ENCODE data around the gene ACTA1.
"Not testable (repeated sequence)": the region's sequence is repeated elsewhere in the genome, so short reads cannot be mapped to it uniquely, and the experiment has no call there.

Gene ACTA1

DNA sequence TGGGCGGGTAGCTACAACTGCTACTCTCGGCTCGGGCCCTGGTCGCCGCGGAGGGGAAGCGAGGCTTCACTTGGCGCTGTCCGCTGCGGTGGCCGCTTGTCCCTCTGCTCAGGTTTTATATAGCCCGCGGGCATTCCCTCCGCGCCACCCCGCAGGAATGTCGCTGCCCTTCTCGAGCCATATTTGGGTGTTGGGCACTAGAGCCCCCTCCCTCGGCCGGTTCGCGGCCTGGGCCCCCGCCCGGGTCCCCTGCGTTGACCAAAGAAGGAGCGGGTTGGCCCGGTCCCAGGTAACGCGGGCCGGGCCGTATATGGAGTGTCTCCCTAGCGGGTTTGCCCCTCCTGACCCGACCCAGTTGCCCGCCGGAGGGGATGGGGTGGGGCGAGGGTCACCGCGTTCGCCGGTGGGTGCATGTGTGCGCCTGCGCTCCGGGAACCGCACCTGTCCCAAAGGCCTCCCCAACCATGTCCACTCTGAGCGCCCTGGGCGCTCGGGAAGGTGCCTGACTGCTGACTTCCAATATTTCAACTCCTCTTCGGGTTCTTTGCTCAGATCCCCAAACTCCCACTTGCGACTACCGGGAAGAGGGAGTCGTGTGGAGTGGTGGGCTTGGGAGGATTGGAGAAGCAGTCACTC lies at the start of gene ACTA1:
ACTA1 (minus strand) TSS at position 90 of the 636 bp plus-strand sequence. CDS start 979 bp downstream, outside the sequence.
- no peak for DNase-seq

DNA sequence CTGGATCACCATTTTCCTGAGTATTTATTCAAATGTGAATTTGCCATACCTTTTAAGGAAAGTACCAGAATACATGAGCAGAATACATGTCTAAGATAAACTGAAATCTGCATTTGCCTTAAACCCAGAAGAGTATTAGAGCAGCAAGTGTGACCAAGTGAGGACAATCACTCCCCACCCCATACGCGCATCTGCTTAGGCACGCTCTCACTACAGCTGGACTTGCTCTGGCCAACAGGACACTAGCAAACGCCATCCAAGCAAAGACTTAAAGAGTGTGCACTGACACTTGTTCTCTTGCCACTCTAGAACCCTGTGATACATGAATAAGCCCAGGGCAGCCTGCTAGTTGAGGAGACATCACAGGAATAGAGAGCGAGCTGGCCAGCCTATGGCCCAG lies 48.6 kb upstream of the ACTA1 start:
- DNase-seq = no peak

DNA sequence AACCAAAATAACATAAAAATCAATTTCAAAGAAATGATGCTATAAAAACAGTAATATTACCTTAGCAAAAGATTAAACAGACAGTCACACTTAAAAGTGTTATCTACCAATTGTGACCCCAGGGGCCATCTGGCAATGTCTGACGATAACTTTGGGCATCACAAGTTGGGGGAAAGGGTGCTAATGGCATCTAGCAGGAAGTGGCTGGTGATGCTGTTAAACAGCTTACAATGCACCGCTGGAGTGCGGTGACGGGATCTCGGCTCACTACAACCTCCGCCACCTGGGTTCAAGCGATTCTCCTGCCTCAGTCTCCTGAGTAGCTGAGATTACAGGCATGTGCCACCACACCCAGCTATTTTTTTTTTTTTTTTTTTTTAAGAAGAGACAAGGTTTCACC lies 46.6 kb upstream of the ACTA1 start:
- no peak for DNase-seq

DNA sequence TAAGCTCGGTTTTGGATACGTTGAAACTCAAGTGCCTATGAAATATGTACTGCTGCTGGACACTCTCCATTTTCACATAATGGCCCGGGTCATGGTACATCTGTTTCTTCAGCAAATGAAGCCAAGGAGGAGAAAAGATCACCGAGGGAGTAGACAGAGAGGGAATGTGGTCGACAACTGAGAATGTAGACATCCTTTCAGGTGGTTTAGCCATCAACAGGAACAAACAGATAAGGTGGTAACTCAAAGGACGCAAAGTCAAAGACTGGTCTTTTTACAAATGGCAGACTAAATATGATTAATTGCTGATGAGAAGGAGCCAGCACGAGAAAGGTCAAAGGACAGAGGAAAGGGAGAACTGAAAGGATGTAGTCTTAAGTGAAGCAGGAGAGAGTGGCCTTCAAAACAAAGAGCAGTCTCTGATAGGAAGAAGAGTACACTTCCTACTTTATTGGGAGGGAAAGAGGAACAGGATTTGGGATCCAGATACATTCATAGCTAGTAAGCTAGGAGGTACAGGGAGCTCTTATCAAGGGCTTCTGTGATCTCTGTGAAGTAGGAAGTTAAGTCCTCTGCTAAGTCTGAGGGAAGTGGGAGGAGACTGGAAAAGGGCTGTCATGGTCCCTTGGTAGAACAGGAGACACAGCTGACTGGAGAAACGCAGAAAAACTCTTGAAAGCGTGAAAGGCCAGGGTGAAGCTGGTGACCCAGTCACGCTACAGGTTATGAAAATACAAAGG lies 45.9 kb upstream of the ACTA1 start:
- no peak for DNase-seq

DNA sequence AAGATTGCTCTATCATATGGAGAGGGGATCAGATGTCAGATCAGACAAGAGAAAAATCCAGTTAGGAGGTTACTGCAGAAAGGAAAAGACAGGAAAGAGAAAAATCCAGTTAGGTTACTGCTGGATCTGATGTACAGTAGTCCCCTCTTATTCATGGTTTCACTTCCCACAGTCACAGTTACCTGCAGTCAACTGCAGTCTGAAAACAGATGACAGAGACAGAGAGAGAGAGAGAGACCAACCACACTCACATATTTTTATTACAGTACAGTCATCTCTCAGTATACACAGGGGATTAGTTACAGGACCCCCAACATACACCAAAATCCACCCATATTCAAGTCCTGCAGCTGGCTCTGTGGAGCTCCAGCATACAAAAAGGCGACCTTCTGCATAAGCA lies 45.0 kb upstream of the ACTA1 start:
- DNase-seq = no peak

DNA sequence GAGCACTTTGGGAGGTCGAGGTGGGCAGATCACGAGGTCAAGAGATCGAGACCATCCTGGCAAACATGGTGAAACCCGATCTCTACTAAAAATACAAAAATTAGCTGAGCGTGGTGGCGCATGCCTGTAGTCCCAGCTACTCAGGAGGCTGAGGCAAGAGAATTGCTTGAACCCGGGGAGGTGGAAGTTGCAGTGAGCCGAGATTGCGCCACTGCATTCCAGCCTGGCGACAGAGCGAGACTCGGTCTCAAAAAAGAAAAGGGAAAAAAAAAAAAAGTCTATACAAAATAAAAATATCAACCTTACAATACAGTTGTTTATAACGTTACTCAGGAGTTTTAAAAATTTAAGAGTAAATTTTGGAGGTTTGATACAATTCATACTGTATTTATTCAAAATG lies 42.0 kb upstream of the ACTA1 start:
- DNase-seq = not testable (repeated sequence)

DNA sequence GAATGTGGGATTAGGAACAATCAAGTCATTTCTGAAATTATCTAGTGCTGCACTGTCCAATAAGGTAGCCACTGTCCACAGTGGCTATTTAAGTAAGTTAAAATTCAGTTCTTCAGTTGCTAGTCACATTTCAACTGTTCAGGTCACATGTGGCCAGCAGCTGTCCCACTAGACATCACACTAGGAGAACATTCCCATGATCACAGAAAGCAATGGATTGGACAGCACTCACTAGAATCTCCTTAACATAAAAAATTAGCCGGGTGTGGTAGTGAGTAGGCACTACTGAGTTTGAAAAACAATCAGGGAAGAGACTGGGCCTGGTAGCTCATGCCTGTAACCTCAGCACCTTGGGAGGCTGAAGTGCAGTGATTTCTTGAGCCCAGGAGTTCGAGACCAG lies 40.6 kb upstream of the ACTA1 start:
- DNase-seq = no peak

DNA sequence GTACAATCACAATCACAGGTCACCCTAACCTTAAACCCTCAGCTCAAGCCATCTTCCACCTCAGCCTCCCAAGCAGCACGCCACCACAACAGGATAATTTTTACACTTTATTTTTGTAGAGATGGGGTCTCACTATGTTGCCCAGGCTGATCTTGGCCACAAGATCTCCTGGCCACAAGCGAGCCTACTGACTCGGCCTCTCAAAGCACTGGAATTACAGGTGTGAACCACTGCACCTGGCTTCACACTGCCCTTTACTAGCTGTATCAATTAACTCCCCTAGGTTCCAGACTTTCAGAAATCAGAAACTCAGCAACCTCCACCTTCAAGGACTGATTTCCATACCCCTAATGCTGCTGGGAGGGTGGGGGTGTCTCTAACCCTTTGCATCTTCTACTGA lies 37.3 kb upstream of the ACTA1 start:
- DNase-seq = no peak

DNA sequence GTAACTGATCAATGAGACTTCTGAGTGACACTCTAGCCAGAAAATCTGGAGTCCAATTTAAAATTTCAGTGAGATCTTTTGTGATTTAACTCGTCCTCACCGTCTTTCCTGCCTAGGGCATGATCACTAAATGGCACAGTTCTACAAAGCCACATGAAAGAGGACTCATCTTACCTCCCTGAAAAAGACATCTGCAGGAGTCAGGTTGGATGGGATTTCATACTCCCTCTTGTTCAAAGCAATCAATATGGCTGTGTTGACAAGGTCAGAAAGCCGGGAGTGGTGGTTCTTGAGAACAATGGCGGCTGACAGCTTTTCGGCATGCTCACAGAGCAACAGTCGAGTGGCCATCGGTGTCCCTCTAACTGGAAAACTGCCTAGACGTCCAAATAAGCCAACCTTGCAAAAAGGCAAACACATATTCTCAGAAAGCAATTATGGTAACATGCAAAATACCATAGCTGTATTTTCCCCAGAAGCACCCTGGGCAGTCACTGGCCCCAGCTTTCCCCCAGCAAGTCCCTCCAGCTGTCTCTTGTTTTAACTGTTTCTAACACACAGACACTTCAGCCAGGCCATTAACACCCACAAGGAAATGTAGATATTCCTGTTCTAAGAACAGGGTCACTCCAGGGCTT lies 36.6 kb upstream of the ACTA1 start:
- no peak for DNase-seq

DNA sequence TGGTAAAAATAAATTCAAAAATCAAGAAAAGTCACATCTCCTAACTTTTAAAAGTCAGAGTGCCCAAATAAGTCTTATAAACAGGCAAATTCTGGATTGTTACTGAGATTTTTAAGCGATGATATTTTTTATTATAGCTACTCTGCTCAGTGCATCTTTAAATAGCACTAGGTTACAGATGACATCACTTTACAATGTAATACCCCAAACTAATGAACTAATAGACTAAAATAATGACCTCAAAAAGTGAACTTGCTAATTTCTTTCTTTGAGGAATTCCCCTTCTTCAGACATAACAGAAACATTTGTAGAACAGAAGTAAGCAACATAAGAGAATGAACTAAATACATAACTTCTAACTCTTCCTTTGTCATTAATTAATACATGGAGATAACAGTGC lies 33.0 kb upstream of the ACTA1 start:
- DNase-seq = no peak

DNA sequence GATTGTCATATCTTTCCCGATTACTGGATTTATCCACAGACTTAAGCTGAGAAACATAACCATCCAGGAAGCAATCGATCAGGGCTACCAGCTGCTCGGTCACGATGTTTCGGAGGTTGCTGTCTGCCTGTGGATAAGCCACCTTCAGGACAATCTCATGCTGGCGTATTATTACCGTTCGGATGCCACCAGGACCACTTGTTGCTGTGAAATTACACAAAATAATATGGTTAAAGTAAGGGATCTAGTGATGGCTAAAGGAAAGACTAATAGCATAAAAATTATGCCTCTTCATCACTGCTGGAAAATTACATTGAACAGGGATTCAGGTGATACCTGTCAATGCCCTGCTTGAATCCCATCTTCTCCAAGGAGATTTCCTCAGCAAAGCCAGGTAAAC lies 30.8 kb upstream of the ACTA1 start:
- no peak for DNase-seq

DNA sequence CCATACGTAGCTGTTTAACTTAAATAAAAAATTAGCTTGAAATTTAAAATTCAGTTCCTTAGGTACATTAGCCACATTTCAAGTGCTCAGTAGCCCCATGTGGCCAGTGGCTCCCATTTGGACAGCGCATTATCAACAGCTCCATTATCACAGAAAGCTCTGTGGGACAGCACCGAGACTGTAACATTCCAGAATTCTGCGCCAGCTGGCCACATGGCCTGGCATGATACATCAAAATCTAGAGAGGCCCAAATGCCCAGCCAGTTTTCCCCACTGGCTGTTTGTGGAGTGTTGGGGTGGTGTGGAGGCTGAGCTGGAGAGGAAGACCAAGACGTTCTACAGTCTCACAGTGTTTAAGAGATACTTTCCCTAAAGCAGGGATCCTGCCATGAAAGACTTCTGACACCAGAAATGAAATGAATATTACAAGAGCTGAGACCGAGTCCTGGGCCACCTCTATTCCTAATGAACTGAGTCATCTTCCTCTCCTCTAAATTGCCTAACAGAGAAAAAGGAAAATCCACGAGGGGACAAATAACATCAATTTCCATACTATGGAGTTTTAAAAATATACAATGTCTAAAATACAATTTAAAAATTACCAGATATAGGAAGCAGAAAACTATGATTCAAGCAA lies 27.3 kb upstream of the ACTA1 start:
- DNase-seq = no peak

DNA sequence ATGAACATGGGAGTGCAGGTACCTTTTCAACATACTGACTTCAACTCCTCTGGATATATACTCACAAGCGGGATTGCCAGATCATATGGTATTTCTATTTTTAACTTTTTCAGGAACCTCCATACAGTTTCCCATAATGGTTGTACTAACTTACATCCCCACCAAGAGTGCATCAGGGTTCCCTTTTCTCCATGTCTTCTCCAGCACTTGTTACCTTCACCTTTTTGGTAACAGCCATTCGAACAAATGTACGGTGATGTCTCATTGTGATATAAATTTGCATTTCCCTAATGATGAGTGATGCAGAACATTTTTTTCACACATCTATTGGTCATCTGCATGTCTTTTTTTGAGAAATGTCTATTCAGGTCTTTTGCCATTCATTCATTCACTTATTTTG lies 25.9 kb upstream of the ACTA1 start:
- no peak for DNase-seq

DNA sequence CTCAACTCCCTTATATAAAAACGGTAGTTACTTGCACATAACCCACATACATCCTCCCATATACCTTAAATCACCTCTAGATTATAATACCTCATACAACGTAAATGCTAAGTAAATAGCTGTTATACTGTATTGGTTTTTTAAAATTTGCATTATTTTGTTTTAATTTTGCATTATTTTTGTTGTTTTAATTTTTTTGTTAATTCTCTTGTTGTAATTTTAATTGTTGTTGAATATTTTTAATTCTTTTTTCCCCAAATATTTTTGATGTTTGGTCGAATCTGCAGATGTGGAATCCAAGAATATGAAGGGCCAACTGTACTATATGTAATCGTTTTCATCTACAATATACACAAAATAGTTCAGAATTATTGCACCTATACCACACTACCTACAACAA lies 23.5 kb upstream of the ACTA1 start:
- DNase-seq = no peak

DNA sequence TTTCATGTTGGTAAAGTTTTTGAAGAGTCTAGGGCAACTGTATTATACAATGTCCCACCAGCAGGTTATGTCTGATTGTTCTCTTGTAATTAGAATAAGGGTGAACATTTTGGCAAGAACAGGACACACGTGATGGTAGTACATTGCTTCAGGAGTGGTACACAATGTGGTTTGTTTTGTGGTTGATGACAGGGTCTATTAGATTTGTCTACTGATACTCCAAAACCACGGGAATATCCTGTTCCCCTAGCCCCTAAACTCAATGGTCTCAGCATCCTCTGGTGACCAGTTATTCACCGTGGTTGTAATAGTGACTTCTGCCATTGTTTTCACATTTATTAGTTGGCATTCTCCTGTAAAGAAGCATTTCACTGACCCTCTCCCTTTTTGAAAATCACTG lies 22.1 kb upstream of the ACTA1 start:
- DNase-seq = no peak

DNA sequence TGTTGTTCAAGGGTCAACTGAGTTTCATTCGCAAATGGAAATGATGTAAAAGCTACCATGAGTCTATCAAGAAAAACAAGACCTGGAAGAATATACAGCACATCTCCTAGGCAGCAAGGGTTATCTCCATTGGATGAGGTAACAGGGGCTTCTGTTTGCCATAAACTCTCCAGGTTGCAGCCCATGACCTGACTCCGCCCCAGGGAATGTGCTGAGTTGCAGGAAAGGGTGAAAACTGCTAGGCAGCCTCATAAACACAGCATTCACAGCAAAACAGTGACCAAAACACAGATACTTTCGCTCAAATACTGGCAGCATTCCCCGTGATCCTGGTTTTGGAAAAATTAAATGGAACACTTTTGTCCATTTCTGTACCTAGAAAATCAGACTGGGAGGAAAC lies 20.2 kb upstream of the ACTA1 start:
- DNase-seq = no peak

DNA sequence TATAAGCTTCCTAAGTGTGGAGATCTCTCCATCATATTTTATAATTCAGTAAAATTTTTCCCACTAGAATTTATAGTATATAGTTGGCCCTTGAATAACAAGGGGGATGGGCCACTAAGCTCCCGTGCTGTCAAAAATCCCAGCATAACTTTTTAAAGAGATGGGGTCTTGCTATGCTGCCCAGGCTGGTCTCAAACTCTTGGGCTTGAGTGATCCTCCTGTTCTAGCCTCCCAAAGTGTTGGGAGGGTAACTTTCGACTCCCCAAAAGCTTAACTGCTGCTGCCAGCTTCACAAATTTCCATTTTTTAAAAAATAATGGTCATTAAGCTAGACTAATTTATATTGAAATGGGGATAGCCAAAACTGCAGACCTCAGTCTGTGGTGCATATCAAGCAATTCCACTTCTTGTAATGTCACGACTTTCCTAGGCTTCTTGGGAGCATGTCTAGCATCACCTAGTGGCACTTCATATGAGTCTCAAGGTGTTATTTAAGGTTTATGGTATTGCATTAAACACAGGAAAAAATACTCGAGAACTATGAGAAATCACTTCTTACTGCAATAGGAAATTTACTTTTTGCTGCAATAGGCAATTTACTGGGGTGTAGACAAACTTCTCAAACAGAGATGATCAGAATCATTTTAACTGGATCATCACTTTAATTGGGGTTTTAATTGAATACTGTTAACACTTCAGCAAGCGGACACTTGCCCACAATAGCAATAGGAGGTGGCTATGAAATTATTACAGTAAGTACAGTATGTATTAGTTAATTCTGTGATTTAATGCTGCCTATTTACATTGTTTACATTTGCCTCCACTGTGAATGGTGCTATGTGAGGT lies 19.3 kb upstream of the ACTA1 start:
- DNase-seq = no peak

DNA sequence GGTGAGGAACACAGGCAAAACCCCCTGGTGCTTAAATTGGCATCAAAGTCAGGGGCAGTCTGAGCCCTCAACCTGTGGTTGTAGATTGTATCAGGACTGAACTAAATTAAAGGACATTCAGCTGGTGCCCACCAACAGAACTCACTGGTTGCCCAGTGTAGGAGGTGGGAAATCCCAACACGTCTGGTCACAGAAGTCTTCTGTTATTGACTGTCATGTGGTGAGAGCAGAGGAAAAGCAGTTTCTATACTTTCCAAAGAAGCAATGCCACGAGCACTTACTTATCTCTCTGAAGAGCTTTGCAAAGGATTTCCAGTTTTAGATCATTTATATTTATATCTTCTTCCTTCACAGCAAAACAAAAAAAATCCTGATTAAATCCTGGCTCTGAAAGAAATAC lies 15.0 kb upstream of the ACTA1 start:
- DNase-seq = no peak

DNA sequence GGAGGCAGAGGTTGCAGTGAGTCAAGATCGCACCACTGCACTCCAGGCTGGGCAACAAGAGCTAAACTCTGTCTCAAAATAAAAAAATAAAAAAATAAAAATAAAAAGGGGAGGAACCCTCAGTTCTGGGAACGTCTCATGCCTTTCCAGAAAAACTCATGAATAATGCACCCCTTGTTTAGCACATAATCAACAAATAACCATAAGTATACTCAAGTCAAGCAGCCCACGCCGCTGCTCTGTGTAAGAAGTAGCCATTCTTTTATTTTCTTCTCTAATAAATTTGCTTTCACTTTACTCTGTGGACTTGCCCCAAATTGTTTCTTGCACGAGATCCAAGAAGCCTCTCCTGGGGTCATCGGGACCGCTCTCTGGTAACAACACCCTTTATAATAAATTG lies 14.5 kb upstream of the ACTA1 start:
- no peak for DNase-seq

DNA sequence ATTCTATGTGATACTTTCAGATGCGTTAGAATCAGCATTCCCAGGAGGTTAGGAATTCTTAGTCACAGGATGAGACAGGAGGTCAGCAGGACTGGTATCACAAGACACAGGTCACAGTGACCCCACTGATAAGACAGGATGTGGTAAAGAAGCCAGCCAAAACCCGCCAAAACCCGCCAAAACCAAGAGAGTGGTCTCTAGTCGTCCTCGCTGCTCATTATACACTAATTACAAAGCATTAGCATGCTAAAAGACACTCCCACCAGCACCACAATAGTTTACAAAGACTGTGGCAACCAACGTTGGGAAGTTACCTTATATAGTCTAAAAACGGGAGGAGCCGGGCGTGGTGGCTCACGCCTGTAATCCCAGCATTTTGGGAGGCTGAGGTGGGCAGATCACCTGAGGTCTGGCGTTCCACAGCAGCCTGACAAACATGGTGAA lies 13.9 kb upstream of the ACTA1 start:
- DNase-seq = no peak

DNA sequence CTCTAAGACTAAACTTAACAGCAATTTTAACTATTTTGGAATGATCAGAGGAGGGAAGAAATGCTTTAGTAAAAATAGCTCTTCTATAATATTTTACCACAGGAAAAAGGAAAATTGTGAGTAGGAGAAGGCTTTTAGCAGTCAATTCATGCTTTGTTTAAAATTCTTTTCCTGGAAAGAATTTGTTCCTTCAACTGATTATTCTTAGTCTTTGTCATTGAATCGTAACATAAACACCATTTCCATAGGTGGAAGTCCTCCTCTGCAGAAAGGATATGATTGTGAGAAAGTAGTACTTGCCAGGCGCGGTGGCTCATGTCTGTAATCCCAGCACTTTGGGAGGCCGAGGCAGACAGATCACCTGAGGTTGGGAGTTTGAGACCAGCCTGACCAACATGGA lies 11.9 kb upstream of the ACTA1 start:
- DNase-seq = no peak

DNA sequence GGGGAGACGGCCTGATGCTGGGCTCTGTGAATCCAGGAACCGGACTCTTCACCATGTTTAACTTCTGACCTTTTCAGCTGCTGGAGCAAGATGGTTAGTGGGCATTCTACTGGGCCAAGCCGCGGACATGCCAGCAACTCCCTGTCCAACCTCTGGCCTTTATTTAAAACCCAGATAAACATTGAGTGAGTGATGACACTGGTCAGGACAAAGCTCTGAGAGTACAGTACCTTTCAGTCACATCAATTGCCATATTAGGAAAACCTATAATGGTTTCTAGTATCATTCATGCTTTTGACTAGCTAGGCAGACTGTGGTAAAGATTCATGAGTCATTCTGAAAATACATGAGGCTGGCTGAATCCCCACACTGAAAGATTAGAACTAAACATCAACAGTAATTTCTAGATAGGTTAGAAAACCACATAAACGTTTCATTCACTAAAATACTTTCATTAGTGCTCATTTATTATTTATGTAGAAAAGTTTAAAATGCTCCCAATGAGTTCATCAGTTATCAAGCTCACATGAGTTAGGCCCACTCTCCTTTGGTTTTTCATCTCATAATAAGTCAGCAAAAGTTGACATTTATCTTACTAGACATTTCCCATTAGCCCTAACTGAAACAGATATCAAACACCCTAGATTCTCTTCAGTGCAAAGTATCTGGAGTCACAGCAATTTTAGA lies 7.1 kb upstream of the ACTA1 start:
- DNase-seq = no peak

Measured in NCI-H1417 treated with DMSO at 0.1 percent for 48 hours (cell line).